Fibroblast of villous mesenchyme (primary cell): ENCODE results near the gene IL4. TPM values are rescaled to one million over a fixed set of nuclear protein-coding genes. Genes with fewer than 3 reads are reported as not detected.

Experiments used
- DNase-seq: peaks from one replicate; pipeline ENCODE4 v3.0.0-alpha.2; 2010; ENCODE audit warnings: low read depth
- H3K4me3 ChIP-seq: 2 replicates; pipeline ENCODE4 v1.5.1; 2011; ENCODE audit warnings: low read depth, mild to moderate bottlenecking, low read length
- CTCF ChIP-seq: IDR thresholded peaks from 2 replicates; pipeline ENCODE4 v1.5.1; 2012; ENCODE audit warnings: low read depth, mild to moderate bottlenecking, low read length; ENCODE audit not compliant: insufficient read depth
- total RNA-seq: library from RNA; depleted of rRNA; stranded (reverse); fragments of >200 nt; gene quantifications from 2 replicates; pipeline ENCODE4 v1.2.3, GENCODE V29; 2012

The IL4 gene
- total RNA-seq, 1 donor, result not detected

GRCh38 chr5:132667761-132668705 lies 5.8 kb upstream of the IL4 start:
- no peak for TF ChIP-seq CTCF
- no peak for DNase-seq
- H3K4me3 ChIP-seq, result no peak overlapping the region

- no peak for TF ChIP-seq CTCF
- H3K4me3 ChIP-seq, result no peak overlapping the region
- no peak for DNase-seq
Observed at GRCh38 chr5:132668706-132669454, 4.9 kb upstream of the IL4 start.

- no peak for TF ChIP-seq CTCF
- H3K4me3 ChIP-seq, result no peak overlapping the region
- no peak for DNase-seq
Observed at GRCh38 chr5:132669455-132669820, 4.4 kb upstream of the IL4 start.

- no peak overlapping the region for H3K4me3 ChIP-seq
- TF ChIP-seq CTCF, result no peak
Observed at GRCh38 chr5:132669966-132670882, 3.6 kb upstream of the IL4 start.

GRCh38 chr5:132671000-132671399 lies 2.8 kb upstream of the IL4 start:
- DNase-seq, result no peak
- no peak for TF ChIP-seq CTCF
- H3K4me3 ChIP-seq, result no peak overlapping the region

More at GRCh38 chr5:132669966-132670882, 3.6 kb upstream of the IL4 start:
- DNase-seq, result no peak

GRCh38 chr5:132673488-132673887 lies 301 bp upstream of the IL4 start:
- DNase-seq, result no peak
- no peak for TF ChIP-seq CTCF

More at GRCh38 chr5:132673488-132673887, 301 bp upstream of the IL4 start:
- H3K4me3 ChIP-seq, result no peak overlapping the region
